GM18508 (cell line): ENCODE measurements around the gene ATG9A.

Experiments used
- ATAC-seq: cut with Tn5 transposase; IDR thresholded peaks from one replicate; pipeline ENCODE4 v1.9.1; 2021; ENCODE audit warnings: moderate number of reproducible peaks; ENCODE audit not compliant: insufficient read depth, unreplicated experiment

The ATG9A gene

DNA sequence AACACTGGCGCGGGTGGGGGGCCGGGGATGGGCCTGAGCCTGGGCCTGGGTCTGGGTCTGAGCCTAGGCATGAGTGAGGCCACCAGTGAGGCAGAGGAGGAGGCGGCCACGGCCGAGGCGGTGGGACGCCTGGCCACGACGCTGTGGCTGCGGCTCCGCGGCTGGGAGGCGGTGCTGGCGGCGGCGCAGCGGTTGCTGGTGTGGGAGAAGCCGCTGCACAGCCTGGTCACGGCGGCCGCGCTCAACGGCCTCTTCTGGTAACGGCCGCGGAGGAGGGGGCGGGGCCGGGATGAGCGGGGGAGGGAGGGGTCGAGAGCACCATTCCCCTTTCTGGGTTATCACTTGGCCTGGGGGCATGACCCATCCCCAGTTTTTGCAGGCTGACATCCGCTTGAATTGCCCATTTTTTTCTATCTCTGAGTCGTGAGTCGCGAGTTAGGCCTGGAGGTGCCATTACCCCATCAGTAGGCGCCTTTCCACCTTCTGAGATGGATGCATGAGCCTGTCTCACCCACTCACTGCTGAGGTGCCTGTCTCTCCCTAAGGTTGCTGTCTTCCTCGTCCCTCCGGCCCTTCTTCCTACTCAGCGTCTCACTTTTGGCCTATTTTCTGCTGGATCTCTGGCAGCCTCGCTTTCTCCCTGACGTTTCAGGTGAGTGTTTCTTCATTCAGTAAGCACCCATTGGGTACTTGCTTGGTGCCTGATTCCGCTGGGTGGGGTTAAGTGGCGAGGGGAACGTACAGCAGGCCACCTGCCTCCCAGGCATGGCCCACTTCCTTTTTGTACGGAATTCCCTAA, 50.9 kb downstream of the ATG9A start:
- ATAC-seq: no peak

DNA sequence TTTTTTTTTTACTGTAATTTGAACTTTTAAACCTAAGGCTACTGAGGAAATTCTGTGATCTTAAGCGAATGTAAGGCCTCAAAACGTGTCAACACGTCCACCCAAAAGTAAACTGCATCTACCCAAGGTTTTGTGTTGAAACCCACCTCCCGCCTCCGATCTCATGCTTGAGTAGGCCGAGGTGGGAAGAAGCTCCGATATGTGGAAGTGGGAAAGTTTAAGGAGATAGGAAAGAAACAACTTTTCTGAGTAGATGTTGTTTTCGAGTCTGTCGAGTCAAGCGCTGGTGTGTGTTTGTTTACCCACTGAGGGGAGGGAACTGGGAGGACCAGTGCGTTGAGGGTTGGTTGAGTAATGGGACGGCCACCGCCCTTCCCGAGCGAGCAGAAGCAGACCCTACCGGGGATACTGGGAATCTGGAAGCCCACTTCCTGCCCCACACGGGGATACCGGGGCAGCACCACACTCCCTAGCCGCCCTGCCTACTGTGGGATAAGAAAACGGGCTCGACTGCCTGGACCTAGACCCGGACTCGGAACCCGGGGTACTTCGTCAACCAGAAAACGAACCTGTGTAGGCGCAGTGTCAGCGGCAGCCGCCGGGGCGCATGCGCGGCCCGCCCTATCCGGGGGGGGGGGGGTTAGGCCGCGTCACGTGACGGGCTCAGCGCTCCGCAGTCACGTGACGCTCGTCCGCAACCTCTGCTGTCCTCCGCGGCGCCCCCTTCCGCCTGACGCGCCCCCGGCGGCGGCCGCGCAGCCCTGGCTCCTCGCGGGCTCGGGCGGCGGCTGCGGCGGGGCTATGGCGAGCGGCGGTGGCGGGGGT, 51.7 kb downstream of the ATG9A start, which contains the start of gene RETREG2:
TSS of gene RETREG2 (plus strand) at position 724 of the 825 bp plus-strand sequence. CDS start at position 802, 78 bp downstream.
- no peak for ATAC-seq

DNA sequence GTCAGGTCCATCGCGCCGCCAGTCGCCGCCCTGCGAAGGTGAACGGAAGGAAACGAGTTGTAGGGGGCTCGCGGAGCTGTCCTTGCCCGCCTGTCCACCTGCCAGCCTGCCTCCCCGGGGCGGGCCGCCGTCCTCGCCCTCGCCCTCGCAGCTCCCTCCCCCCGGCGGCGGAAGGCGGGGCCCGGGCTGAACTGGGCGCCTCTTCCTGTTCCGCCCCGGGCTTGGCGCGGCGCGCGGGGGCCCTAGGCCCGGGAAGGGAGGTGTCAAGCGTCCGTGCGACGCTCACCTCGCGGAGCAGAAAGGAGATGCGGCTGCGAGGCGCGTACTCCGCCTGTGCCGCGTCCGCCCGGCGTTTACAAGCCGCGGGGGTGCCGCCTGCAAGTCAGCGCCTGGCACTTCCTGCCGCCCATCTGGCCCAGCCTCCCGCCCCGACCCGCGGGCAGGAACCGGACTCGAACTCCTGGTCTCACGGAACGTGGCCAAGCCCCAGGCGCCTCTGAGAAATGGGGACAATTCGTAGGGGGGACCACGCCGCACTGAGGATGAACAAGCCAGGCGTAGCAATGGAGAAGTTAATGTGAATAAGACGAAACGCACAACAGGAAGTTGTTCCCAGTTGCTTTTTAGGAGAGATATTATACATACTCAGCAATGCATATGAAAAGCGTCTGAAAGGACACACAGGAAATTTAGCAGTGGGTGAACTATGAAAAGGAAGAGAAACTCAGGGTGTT, 52.5 kb downstream of the ATG9A start, which contains the start of gene CNPPD1:
TSS of gene CNPPD1 (minus strand) at position 108 of the 734 bp plus-strand sequence. CDS start at position 11, 97 bp downstream.
- peak; percentile 31 for ATAC-seq

DNA sequence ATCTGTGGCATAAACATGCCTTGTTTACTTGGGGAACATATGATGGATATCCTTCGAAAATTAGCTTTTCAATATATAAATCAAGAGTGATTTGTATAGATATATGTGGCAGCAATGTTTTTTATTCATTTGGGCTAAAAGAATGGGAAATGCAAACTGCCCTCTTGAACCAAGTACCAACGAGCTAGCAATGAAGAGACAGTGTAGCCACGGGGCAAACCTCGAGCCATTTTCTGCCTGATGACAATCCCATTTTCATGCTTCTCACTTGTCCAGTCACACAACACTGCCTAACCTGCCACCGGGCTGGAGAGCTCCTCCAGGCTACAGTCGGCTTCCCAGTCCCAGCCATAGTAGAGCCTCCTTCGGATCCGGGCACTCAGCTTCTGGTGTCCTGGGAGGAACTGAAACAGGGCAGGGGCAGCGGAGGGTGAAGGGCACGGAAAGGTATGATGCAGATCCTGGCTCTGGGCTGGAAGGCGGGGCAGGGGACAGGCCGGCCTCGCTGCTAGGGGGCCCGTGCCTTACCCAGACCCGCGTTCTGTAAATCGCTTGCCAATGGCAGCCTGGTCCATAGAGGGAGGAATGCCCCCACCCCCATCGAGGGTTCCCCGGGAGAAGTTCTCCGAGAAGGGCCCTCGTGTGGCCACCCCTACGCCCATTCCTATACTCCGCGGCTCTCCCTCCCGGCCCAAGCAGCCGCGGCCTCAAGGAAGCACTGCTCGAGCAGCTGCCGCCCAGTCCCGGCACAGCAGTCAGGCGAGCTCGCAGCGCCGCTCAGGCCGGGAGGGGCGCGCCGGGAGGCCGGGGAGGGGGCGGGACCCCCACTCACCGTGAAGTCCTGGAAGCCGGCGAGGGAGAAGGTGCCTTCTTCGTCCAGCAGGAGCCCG, 53.3 kb downstream of the ATG9A start:
- peak; percentile 21 for ATAC-seq

DNA sequence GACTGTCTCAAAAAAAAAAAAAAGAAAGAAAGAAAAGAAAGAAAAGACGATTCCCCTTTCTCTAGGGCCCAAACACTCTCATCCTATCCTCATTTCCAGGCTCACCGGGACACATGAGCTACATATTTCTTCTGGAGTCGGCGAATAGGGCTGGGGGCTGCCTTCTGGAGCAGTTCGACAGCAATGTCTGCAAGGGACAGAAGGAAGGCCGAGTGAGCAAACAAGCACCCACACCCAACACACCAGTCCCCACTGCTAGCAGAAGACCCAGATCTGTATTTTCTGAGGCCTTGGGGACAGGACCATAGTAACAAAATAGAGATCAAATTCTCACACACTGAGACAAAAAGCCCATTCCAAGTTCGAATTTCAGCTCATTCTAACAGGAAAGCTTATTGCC, 54.0 kb downstream of the ATG9A start:
- ATAC-seq: no peak

DNA sequence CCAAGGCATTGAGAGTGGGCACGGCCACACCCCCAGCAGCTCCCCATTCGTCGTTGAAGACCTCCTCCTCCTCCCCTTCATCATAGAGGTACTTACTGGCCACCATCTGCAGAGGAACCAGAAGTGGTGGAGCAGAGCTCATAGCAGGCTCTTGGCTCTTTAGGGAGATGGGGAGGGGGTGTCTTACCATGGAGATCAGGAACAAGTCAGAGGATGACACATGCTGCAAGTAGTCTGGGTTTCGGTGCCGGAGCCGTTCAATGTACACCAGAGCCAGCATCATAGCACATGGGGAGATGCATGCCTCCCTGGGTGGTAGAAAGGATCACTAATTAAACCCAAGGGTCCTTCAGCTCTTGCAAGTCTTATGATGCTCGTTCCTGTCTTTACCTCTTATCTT, 54.6 kb downstream of the ATG9A start:
- no peak for ATAC-seq

DNA sequence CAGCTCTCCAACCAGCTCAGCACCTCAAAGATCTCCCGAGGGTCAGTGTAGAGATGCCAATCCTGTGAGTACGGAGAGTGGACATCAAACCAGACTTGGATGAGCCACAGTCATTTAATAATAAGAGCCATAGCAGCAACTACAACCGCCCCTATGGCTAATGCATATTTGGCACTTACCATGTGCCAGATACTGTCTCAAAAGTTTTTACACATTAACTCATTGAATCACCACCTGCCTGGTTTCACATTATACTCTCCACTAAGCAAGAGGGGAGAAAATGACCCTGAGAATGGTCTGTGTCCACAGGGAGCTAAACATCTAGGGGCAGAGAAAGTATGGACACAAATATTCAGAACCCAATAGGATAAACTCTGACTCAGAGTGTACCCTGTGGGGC, 55.3 kb downstream of the ATG9A start:
- no peak for ATAC-seq

DNA sequence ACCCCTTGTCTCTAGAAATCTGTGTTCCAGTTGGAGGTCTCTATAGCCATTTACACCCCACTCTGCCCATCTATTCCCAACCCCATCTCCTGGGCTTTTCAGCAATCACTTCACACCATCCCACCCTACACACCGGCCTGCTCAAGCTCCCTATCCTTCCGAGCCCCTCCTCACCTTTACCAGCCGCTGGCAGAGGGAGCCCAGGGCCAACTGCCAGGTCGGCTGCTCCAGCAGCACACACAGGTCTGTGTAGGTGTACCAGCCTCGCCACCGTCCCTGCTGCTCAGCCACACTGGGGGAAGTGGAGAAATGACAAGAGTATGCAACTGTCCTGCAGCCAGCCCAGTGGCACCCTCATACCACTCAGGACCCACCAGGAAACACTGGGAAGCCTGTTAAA, 56.3 kb downstream of the ATG9A start:
- no peak for ATAC-seq

DNA sequence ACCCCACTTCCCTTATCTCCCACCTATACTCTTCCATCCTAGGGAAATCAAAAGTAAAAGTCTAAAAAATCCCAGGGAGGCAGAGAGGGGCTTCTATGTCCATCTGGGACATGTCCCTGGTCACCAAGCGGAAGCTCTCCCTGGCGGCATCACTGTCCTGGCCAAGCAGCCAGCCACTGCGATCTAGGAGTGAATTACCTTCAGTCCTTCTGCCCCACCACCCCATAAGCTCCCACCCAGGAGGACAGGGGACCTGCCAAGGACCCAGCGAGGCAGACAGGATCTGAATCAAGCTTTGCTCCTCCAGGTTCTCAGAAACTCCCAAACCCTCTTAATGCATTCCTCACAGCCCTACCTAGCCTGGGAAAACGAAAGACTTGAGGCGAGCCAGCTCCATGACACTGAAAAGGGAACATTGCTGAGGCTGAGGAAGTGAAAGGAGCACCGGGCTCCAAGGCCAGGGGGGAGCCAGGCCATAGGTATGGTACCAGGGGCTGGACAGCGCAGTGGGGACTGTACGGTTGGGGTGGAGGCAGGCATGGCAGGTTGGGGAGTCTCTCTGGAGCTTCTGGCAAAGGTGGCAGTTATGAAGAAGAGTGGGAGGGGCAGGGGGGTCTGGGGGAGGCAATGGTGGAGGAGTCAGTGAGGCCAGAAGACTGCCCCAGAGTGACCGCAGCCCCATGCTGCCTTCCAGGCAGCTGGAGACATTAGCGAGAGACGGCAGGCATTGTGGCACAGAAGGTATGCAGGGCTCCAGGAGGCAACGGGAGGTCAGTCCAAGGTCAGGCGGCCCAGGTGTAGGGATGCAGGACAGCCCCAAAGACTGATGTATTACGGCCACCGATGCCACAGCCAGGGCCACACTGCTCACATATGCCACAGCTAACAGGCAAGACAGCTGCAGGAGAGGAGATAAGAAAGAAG, 56.9 kb downstream of the ATG9A start:
- no peak for ATAC-seq

DNA sequence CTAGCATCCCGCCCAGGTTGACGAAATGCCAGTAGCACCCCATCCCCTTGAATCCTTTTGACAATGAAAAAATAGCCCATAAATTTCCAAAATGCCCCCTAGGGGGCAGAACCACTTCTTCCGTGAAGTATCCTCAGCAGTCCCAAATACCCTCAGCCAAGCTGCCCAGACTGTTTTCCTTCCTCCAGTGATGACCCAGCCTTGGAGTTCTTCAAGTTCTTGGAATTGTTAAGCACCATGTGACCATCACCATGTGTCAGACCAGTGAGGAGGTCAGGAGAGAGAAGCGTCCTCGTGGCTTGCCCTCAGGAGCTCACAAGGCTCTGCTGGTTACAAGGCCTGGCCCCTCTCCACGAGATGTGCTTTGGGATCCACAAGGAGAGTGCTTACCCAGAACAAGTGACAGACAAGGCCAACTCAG, 58.2 kb downstream of the ATG9A start:
- ATAC-seq: no peak

GRCh38 chr2:219169930-219170654, 59.3 kb downstream of the ATG9A start, which contains the start of gene SLC23A3:
Gene SLC23A3 (minus strand): TSS chr2:219170029. CDS start chr2:219169984, 45 bp downstream.
- ATAC-seq: no peak
